Measurements from ENCODE around the gene ZNF106. TPM values are rescaled to one million over a fixed set of nuclear protein-coding genes. Genes with fewer than 3 reads are reported as not detected.

The ZNF106 gene
- total and polyA plus RNA-seq, 2 donors: 24.8 to 92.7 TPM

- Histone ChIP-seq H3K4me1 (ENCODE audit: insufficient read depth) (no peaks in the 10 kb centered on the region), H3K36me3 (ENCODE audit: insufficient read depth) (no peaks in the 10 kb centered on the region), H3K4me3 (ENCODE audit: low read depth, low read length) (no peak overlapping the region), H3K27ac (ENCODE audit: low read depth) (no peak overlapping the region)
- DNase-seq (ENCODE audit: extremely low spot score): no peak
- WGBS: 87% methylated on average over 9 of the region's 9 CpGs
Observed at GRCh38 chr15:42409011-42409410, 81.9 kb downstream of the ZNF106 start.

GRCh38 chr15:42408178-42408577 lies 82.8 kb downstream of the ZNF106 start:
- Histone ChIP-seq H3K4me3 (ENCODE audit: low read depth, low read length) (no peak overlapping the region), H3K27ac (ENCODE audit: low read depth) (no peak overlapping the region), H3K36me3 (ENCODE audit: insufficient read depth) (no peaks in the 10 kb centered on the region), H3K4me1 (ENCODE audit: insufficient read depth) (no peaks in the 10 kb centered on the region)
- 65% methylated on average over 4 of the region's 4 CpGs for WGBS
- DNase-seq (ENCODE audit: extremely low spot score): no peak

GRCh38 chr15:42405863-42406482 lies 85.0 kb downstream of the ZNF106 start:
- 66% methylated on average over 6 of the region's 6 CpGs for WGBS
- no peaks in the 10 kb centered on the region for H3K4me1 ChIP-seq (ENCODE audit: insufficient read depth)
- no peak overlapping the region for H3K27ac ChIP-seq (ENCODE audit: low read depth)
- H3K36me3 ChIP-seq (ENCODE audit: insufficient read depth): no peaks in the 10 kb centered on the region
- H3K4me3 ChIP-seq (ENCODE audit: low read depth, low read length): no peak overlapping the region
- DNase-seq (ENCODE audit: extremely low spot score): no peak

- Histone ChIP-seq H3K36me3 (ENCODE audit: insufficient read depth) (no peaks in the 10 kb centered on the region), H3K4me1 (ENCODE audit: insufficient read depth) (no peaks in the 10 kb centered on the region), H3K4me3 (ENCODE audit: low read depth, low read length) (no peak overlapping the region), H3K27ac (ENCODE audit: low read depth) (no peak overlapping the region)
- 84% methylated on average over 12 of the region's 12 CpGs for WGBS
- DNase-seq (ENCODE audit: extremely low spot score): no peak
Observed at GRCh38 chr15:42404461-42405235, 86.3 kb downstream of the ZNF106 start.

GRCh38 chr15:42403389-42403788 lies 87.6 kb downstream of the ZNF106 start:
- Histone ChIP-seq H3K36me3 (ENCODE audit: insufficient read depth) (no peaks in the 10 kb centered on the region), H3K4me3 (ENCODE audit: low read depth, low read length) (no peak overlapping the region), H3K27ac (ENCODE audit: low read depth) (no peak overlapping the region), H3K4me1 (ENCODE audit: insufficient read depth) (no peaks in the 10 kb centered on the region)
- no peak for DNase-seq (ENCODE audit: extremely low spot score)
- 95% methylated on average over 7 of the region's 7 CpGs for WGBS

GRCh38 chr15:42402455-42403205 lies 88.3 kb downstream of the ZNF106 start:
- H3K4me1 ChIP-seq (ENCODE audit: insufficient read depth): no peaks in the 10 kb centered on the region
- WGBS: 90% methylated on average over 15 of the region's 15 CpGs
- H3K36me3 ChIP-seq (ENCODE audit: insufficient read depth): no peaks in the 10 kb centered on the region
- H3K4me3 ChIP-seq (ENCODE audit: low read depth, low read length): no peak overlapping the region
- no peak for DNase-seq (ENCODE audit: extremely low spot score)
- no peak overlapping the region for H3K27ac ChIP-seq (ENCODE audit: low read depth)

- Histone ChIP-seq H3K27ac (ENCODE audit: low read depth) (no peak overlapping the region), H3K4me1 (ENCODE audit: insufficient read depth) (no peaks in the 10 kb centered on the region), H3K4me3 (ENCODE audit: low read depth, low read length) (no peak overlapping the region), H3K36me3 (ENCODE audit: insufficient read depth) (no peaks in the 10 kb centered on the region)
- WGBS: 83% methylated on average over 24 of the region's 24 CpGs
- DNase-seq (ENCODE audit: extremely low spot score): no peak
Observed at GRCh38 chr15:42401544-42402454, 89.1 kb downstream of the ZNF106 start.

- H3K4me3 ChIP-seq (ENCODE audit: low read depth, low read length): no peak overlapping the region
- WGBS: 72% methylated on average over 1 of the region's 1 CpG
- no peak overlapping the region for H3K27ac ChIP-seq (ENCODE audit: low read depth)
- no peaks in the 10 kb centered on the region for H3K36me3 ChIP-seq (ENCODE audit: insufficient read depth)
- no peaks in the 10 kb centered on the region for H3K4me1 ChIP-seq (ENCODE audit: insufficient read depth)
- no peak for DNase-seq (ENCODE audit: extremely low spot score)
Observed at GRCh38 chr15:42395838-42396237, 95.1 kb downstream of the ZNF106 start.

GRCh38 chr15:42394106-42394505 lies 96.8 kb downstream of the ZNF106 start:
- no peak overlapping the region for H3K4me3 ChIP-seq (ENCODE audit: low read depth, low read length)
- H3K4me1 ChIP-seq (ENCODE audit: insufficient read depth): no peaks in the 10 kb centered on the region
- 84% methylated on average over 13 of the region's 13 CpGs for WGBS
- H3K36me3 ChIP-seq (ENCODE audit: insufficient read depth): no peaks in the 10 kb centered on the region
- DNase-seq (ENCODE audit: extremely low spot score): no peak
- no peak overlapping the region for H3K27ac ChIP-seq (ENCODE audit: low read depth)

GRCh38 chr15:42392309-42393024 lies 98.5 kb downstream of the ZNF106 start:
- no peak overlapping the region for H3K4me3 ChIP-seq (ENCODE audit: low read depth, low read length)
- no peaks in the 10 kb centered on the region for H3K4me1 ChIP-seq (ENCODE audit: insufficient read depth)
- no peak for DNase-seq (ENCODE audit: extremely low spot score)
- 86% methylated on average over 11 of the region's 11 CpGs for WGBS
- no peak overlapping the region for H3K27ac ChIP-seq (ENCODE audit: low read depth)
- no peaks in the 10 kb centered on the region for H3K36me3 ChIP-seq (ENCODE audit: insufficient read depth)

GRCh38 chr15:42387603-42388002 lies 103.3 kb downstream of the ZNF106 start:
- DNase-seq (ENCODE audit: extremely low spot score): no peak
- Histone ChIP-seq H3K4me1 (ENCODE audit: insufficient read depth) (no peaks in the 10 kb centered on the region), H3K4me3 (ENCODE audit: low read depth, low read length) (no peak overlapping the region), H3K27ac (ENCODE audit: low read depth) (no peak overlapping the region), H3K36me3 (ENCODE audit: insufficient read depth) (no peaks in the 10 kb centered on the region)
- WGBS: 86% methylated on average over 8 of the region's 8 CpGs

GRCh38 chr15:42385980-42386700 lies 104.8 kb downstream of the ZNF106 start:
- Histone ChIP-seq H3K27ac (ENCODE audit: low read depth) (no peak overlapping the region), H3K4me3 (ENCODE audit: low read depth, low read length) (no peak overlapping the region), H3K36me3 (ENCODE audit: insufficient read depth) (no peaks in the 10 kb centered on the region), H3K4me1 (ENCODE audit: insufficient read depth) (no peaks in the 10 kb centered on the region)
- 74% methylated on average over 12 of the region's 12 CpGs for WGBS
- no peak for DNase-seq (ENCODE audit: extremely low spot score)

Measured in urinary bladder (tissue), 4 donors.